ENCODE measurements around the gene RSAD2. TPM values are rescaled to one million over a fixed set of nuclear protein-coding genes. Genes with fewer than 3 reads are reported as not detected.
A peak's percentile ranks its signal among the peaks of the same experiment; 100 is the strongest.

The RSAD2 gene
- total and polyA plus RNA-seq, 9 of the 15 experiments (the other 6 are each of a cell fraction or from before 2014, with no cell fraction given): 0.15 to 1.4 (median 0.28) TPM

DNA sequence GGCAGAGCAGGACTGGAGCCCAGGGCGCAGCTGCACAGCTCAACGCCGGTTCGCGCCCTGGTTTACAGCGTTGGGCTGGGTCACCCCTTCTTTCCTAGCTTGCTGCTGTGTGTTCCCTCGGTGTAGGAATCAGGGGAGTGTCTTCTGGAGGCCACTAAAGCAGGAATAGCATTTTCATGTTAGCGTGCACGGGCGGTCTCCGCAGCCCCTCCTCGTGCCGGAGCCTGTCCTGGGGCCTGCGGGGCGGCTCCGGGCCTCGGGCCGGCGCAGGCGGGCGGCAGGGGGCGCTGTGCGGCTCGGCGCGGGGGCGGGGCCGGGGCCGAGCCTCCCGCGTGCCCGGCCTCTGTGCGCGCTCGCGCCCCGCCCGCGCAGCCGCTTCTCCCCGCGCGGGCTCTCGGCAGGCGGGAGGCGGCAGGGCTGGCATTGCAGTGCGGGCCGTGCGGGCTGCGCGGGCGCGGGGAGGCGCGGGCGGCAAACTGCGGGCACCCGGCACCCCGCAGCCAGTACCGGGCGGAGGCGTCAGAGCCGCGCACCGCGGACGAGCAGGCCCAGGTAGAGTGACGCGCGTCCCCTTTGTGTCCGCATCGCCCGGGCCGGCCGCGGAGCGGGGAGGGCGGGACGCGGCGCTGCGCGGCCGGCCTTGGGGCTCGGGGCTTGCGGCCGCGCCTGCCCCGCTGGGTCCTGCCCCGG lies 39.6 kb downstream of the RSAD2 start, which contains the start of gene RNF144A (continued):
- TF ChIP-seq, protein P1, sequence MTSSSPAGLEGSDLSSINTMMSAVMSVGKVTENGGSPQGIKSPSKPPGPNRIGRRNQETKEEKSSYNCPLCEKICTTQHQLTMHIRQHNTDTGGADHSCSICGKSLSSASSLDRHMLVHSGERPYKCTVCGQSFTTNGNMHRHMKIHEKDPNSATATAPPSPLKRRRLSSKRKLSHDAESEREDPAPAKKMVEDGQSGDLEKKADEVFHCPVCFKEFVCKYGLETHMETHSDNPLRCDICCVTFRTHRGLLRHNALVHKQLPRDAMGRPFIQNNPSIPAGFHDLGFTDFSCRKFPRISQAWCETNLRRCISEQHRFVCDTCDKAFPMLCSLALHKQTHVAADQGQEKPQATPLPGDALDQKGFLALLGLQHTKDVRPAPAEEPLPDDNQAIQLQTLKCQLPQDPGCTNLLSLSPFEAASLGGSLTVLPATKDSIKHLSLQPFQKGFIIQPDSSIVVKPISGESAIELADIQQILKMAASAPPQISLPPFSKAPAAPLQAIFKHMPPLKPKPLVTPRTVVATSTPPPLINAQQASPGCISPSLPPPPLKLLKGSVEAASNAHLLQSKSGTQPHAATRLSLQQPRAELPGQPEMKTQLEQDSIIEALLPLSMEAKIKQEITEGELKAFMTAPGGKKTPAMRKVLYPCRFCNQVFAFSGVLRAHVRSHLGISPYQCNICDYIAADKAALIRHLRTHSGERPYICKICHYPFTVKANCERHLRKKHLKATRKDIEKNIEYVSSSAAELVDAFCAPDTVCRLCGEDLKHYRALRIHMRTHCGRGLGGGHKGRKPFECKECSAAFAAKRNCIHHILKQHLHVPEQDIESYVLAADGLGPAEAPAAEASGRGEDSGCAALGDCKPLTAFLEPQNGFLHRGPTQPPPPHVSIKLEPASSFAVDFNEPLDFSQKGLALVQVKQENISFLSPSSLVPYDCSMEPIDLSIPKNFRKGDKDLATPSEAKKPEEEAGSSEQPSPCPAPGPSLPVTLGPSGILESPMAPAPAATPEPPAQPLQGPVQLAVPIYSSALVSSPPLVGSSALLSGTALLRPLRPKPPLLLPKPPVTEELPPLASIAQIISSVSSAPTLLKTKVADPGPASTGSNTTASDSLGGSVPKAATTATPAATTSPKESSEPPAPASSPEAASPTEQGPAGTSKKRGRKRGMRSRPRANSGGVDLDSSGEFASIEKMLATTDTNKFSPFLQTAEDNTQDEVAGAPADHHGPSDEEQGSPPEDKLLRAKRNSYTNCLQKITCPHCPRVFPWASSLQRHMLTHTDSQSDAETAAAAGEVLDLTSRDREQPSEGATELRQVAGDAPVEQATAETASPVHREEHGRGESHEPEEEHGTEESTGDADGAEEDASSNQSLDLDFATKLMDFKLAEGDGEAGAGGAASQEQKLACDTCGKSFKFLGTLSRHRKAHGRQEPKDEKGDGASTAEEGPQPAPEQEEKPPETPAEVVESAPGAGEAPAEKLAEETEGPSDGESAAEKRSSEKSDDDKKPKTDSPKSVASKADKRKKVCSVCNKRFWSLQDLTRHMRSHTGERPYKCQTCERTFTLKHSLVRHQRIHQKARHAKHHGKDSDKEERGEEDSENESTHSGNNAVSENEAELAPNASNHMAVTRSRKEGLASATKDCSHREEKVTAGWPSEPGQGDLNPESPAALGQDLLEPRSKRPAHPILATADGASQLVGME (CRISPR knock-in tag; IDR thresholded peaks at IDR 0.05): no peak
- TF ChIP-seq, protein P2, sequence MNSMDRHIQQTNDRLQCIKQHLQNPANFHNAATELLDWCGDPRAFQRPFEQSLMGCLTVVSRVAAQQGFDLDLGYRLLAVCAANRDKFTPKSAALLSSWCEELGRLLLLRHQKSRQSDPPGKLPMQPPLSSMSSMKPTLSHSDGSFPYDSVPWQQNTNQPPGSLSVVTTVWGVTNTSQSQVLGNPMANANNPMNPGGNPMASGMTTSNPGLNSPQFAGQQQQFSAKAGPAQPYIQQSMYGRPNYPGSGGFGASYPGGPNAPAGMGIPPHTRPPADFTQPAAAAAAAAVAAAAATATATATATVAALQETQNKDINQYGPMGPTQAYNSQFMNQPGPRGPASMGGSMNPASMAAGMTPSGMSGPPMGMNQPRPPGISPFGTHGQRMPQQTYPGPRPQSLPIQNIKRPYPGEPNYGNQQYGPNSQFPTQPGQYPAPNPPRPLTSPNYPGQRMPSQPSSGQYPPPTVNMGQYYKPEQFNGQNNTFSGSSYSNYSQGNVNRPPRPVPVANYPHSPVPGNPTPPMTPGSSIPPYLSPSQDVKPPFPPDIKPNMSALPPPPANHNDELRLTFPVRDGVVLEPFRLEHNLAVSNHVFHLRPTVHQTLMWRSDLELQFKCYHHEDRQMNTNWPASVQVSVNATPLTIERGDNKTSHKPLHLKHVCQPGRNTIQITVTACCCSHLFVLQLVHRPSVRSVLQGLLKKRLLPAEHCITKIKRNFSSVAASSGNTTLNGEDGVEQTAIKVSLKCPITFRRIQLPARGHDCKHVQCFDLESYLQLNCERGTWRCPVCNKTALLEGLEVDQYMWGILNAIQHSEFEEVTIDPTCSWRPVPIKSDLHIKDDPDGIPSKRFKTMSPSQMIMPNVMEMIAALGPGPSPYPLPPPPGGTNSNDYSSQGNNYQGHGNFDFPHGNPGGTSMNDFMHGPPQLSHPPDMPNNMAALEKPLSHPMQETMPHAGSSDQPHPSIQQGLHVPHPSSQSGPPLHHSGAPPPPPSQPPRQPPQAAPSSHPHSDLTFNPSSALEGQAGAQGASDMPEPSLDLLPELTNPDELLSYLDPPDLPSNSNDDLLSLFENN (IDR thresholded peaks at IDR 0.05; ENCODE audit: low read depth in 2 of 2, low read length in 2 of 2): no peak
- TF ChIP-seq MEF2D (tag; conservative IDR thresholded peaks at IDR 0.05; ENCODE audit: low read depth) (no peak), ZNF24 (IDR thresholded peaks at IDR 0.05) (no peak), ZNF197 (CRISPR knock-in tag; IDR thresholded peaks at IDR 0.05; ENCODE audit: low read depth) (peak; percentile 73)
- TF ChIP-seq, protein P3, sequence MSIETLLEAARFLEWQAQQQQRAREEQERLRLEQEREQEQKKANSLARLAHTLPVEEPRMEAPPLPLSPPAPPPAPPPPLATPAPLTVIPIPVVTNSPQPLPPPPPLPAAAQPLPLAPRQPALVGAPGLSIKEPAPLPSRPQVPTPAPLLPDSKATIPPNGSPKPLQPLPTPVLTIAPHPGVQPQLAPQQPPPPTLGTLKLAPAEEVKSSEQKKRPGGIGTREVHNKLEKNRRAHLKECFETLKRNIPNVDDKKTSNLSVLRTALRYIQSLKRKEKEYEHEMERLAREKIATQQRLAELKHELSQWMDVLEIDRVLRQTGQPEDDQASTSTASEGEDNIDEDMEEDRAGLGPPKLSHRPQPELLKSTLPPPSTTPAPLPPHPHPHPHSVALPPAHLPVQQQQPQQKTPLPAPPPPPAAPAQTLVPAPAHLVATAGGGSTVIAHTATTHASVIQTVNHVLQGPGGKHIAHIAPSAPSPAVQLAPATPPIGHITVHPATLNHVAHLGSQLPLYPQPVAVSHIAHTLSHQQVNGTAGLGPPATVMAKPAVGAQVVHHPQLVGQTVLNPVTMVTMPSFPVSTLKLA (conservative IDR thresholded peaks at IDR 0.05): no peak
